Activated CD8-positive, alpha-beta memory T cell treated with anti-CD3 and anti-CD28 coated beads, Interleukin-2, amount 10 ng/mL, durations not matched to agents 7 days and 5 days (primary cell): ENCODE data around the gene ZNF320. TPM values are rescaled to one million over a fixed set of nuclear protein-coding genes. Genes with fewer than 3 reads are reported as not detected.
"Not testable (repeated sequence)": the region's sequence is repeated elsewhere in the genome, so short reads cannot be mapped to it uniquely, and the experiment has no call there.

Source experiments
- ATAC-seq: fragments of 150-1000 bp; cut with Tn5 transposase; one replicate; pipeline ENCODE4 v1.10.0; 2021; ENCODE audit warnings: moderate library complexity
- CTCF ChIA-PET: fragments of 350-600 bp; sonication (Branson Sonifier 250); formaldehyde crosslinking; loops from one replicate; lab custom pipeline; 2021; ENCODE audit warnings: antibody characterized with exemption; lab: Charles Lee
- DNase-seq: peaks from one replicate; pipeline ENCODE4 v3.0.0-alpha.2; 2020
- H3K27ac Mint-ChIP-seq: one replicate; pipeline ENCODE4 v1.8.0; 2021; ENCODE audit warnings: mild to moderate bottlenecking, mixed read lengths
- H3K27me3 Mint-ChIP-seq: one replicate; pipeline ENCODE4 v1.8.0; 2021; ENCODE audit warnings: mixed read lengths
- H3K36me3 Mint-ChIP-seq: one replicate; pipeline ENCODE4 v1.8.0; 2021; ENCODE audit warnings: mild to moderate bottlenecking, mixed read lengths
- H3K4me1 Mint-ChIP-seq: one replicate; pipeline ENCODE4 v1.8.0; 2021; ENCODE audit warnings: mixed read lengths
- H3K4me3 Mint-ChIP-seq: one replicate; pipeline ENCODE4 v1.8.0; 2021; ENCODE audit warnings: mild to moderate bottlenecking, moderate library complexity, mixed read lengths
- H3K9me3 Mint-ChIP-seq: one replicate; pipeline ENCODE4 v1.8.0; 2022; ENCODE audit warnings: low read depth, mixed read lengths
- total RNA-seq, 2 experiments: library from RNA; stranded (reverse); gene quantifications; one replicate each; pipeline ENCODE4 v1.2.3, GENCODE V29; 2021

The ZNF320 gene
- total RNA-seq: 10 to 100 TPM in 1 of 2 experiments, 1 to 10 TPM in 1; 8.8 to 10.9 TPM

- Mint-ChIP-seq H3K9me3 (peaks cover 7% of the 10 kb centered on the region), H3K4me3 (peak within 1 kb of the TSS; percentile 88), H3K4me1 (peaks cover 10% of the 10 kb centered on the region), H3K27ac (peak within 1 kb of the TSS; percentile 94), H3K27me3 (no peaks in the 10 kb centered on the region), H3K36me3 (peaks cover 44% of the 10 kb centered on the region)
- peak; percentile 100 for ATAC-seq
- DNase-seq: peak; percentile 96
- CTCF ChIA-PET: interaction anchor here (1.2 to 1.5 kb wide), 2 partner anchors 13 to 16 kb away, joined by 3 read pairs; no protein-coding TSS in a partner anchor
Observed at GRCh38 chr19:52897138-52897935, at the start of gene ZNF320. Gene ZNF320, minus strand, starts transcription at chr19:52897635. Its CDS starts 7,380 bp downstream, at chr19:52890255.

GRCh38 chr19:52946322-52947310 is 49.2 kb upstream of the ZNF320 start:
- ATAC-seq (no peak), DNase-seq (no peak)
- CTCF ChIA-PET: no interaction called here
- H3K4me3 Mint-ChIP-seq: no peak overlapping the region
- H3K9me3 Mint-ChIP-seq: peaks cover 33% of the 10 kb centered on the region
- peaks cover 4% of the 10 kb centered on the region for H3K4me1 Mint-ChIP-seq
- peaks cover 34% of the 10 kb centered on the region for H3K36me3 Mint-ChIP-seq
- no peak overlapping the region for H3K27ac Mint-ChIP-seq
- H3K27me3 Mint-ChIP-seq: no peaks in the 10 kb centered on the region

- H3K4me3 Mint-ChIP-seq: no peak overlapping the region
Observed at GRCh38 chr19:52945652-52946321, 48.4 kb upstream of the ZNF320 start.

GRCh38 chr19:52944703-52945493 is 47.5 kb upstream of the ZNF320 start:
- H3K4me1 Mint-ChIP-seq: peaks cover 15% of the 10 kb centered on the region
- CTCF ChIA-PET, H3K27ac Mint-ChIP-seq, H3K27me3 Mint-ChIP-seq, DNase-seq, ATAC-seq, H3K4me3 Mint-ChIP-seq: not testable (repeated sequence)
- H3K36me3 Mint-ChIP-seq: peaks cover 25% of the 10 kb centered on the region
- peaks cover 22% of the 10 kb centered on the region for H3K9me3 Mint-ChIP-seq

More at GRCh38 chr19:52945652-52946321, 48.4 kb upstream of the ZNF320 start:
- Mint-ChIP-seq H3K9me3 (peaks cover 31% of the 10 kb centered on the region), H3K27me3 (no peaks in the 10 kb centered on the region), H3K4me1 (peaks cover 11% of the 10 kb centered on the region), H3K27ac (no peak overlapping the region), H3K36me3 (peaks cover 29% of the 10 kb centered on the region)
- ATAC-seq (no peak), DNase-seq (no peak)
- CTCF ChIA-PET: no interaction called here

GRCh38 chr19:52943884-52944643 is 46.6 kb upstream of the ZNF320 start:
- no peak overlapping the region for H3K27ac Mint-ChIP-seq
- ATAC-seq (no peak), DNase-seq (no peak)
- H3K36me3 Mint-ChIP-seq: peaks cover 22% of the 10 kb centered on the region
- CTCF ChIA-PET: interaction anchor here (1.5 kb wide), 1 partner anchor 18 kb away, joined by 3 read pairs; no protein-coding TSS in a partner anchor
- H3K4me3 Mint-ChIP-seq: no peak overlapping the region
- peaks cover 20% of the 10 kb centered on the region for H3K4me1 Mint-ChIP-seq
- H3K27me3 Mint-ChIP-seq: no peaks in the 10 kb centered on the region
- peaks cover 16% of the 10 kb centered on the region for H3K9me3 Mint-ChIP-seq

GRCh38 chr19:52943134-52943883 is 45.9 kb upstream of the ZNF320 start:
- Mint-ChIP-seq H3K27ac (no peak overlapping the region), H3K9me3 (peaks cover 16% of the 10 kb centered on the region), H3K4me1 (peaks cover 27% of the 10 kb centered on the region), H3K27me3 (no peaks in the 10 kb centered on the region), H3K36me3 (peaks cover 28% of the 10 kb centered on the region), H3K4me3 (peak overlapping the region; percentile 96)
- no peak for DNase-seq
- no peak for ATAC-seq
- CTCF ChIA-PET: interaction anchor here (0.7 to 1.5 kb wide), 2 partner anchors 19 to 40 kb away, joined by 3 read pairs; no protein-coding TSS in a partner anchor

- peak overlapping the region; percentile 96 for H3K4me3 Mint-ChIP-seq
- ATAC-seq: peak; percentile 99
- H3K9me3 Mint-ChIP-seq: peaks cover 12% of the 10 kb centered on the region
- peaks cover 28% of the 10 kb centered on the region for H3K4me1 Mint-ChIP-seq
- H3K27ac Mint-ChIP-seq: peak overlapping the region; percentile 96
- DNase-seq: peak; percentile 98
- peaks cover 28% of the 10 kb centered on the region for H3K36me3 Mint-ChIP-seq
- CTCF ChIA-PET: interaction anchor here (0.7 to 1.5 kb wide), 2 partner anchors 19 to 41 kb away, joined by 3 read pairs; no protein-coding TSS in a partner anchor
- no peaks in the 10 kb centered on the region for H3K27me3 Mint-ChIP-seq
Observed at GRCh38 chr19:52942386-52943133, 45.1 kb upstream of the ZNF320 start.

GRCh38 chr19:52941941-52942385 is 44.5 kb upstream of the ZNF320 start:
- DNase-seq (peak; percentile 44), ATAC-seq (peak; percentile 34)
- peaks cover 31% of the 10 kb centered on the region for H3K36me3 Mint-ChIP-seq
- H3K27me3 Mint-ChIP-seq: no peaks in the 10 kb centered on the region
- H3K4me1 Mint-ChIP-seq: peaks cover 28% of the 10 kb centered on the region
- peaks cover 12% of the 10 kb centered on the region for H3K9me3 Mint-ChIP-seq
- CTCF ChIA-PET: no interaction called here
- H3K4me3 Mint-ChIP-seq: peak overlapping the region; percentile 96
- peak overlapping the region; percentile 96 for H3K27ac Mint-ChIP-seq

- CTCF ChIA-PET, DNase-seq: not testable (repeated sequence)
- H3K4me3 Mint-ChIP-seq: peak overlapping the region; percentile 96
Observed at GRCh38 chr19:52941523-52941922, 44.1 kb upstream of the ZNF320 start.

GRCh38 chr19:52940905-52941304 is 43.5 kb upstream of the ZNF320 start:
- peaks cover 34% of the 10 kb centered on the region for H3K4me1 Mint-ChIP-seq
- H3K27me3 Mint-ChIP-seq, CTCF ChIA-PET, DNase-seq, H3K27ac Mint-ChIP-seq, ATAC-seq: not testable (repeated sequence)
- peaks cover 39% of the 10 kb centered on the region for H3K36me3 Mint-ChIP-seq
- peaks cover 17% of the 10 kb centered on the region for H3K9me3 Mint-ChIP-seq
- peak overlapping the region; percentile 96 for H3K4me3 Mint-ChIP-seq

More at GRCh38 chr19:52941523-52941922, 44.1 kb upstream of the ZNF320 start:
- peaks cover 32% of the 10 kb centered on the region for H3K4me1 Mint-ChIP-seq
- peak overlapping the region; percentile 96 for H3K27ac Mint-ChIP-seq
- H3K9me3 Mint-ChIP-seq: peaks cover 16% of the 10 kb centered on the region
- not testable (repeated sequence) for ATAC-seq, H3K27me3 Mint-ChIP-seq
- peaks cover 35% of the 10 kb centered on the region for H3K36me3 Mint-ChIP-seq
